ENCODE results near the gene CLEC2D.
"Not testable (repeated sequence)": the region's sequence is repeated elsewhere in the genome, so short reads cannot be mapped to it uniquely, and the experiment has no call there.

Gene CLEC2D

DNA sequence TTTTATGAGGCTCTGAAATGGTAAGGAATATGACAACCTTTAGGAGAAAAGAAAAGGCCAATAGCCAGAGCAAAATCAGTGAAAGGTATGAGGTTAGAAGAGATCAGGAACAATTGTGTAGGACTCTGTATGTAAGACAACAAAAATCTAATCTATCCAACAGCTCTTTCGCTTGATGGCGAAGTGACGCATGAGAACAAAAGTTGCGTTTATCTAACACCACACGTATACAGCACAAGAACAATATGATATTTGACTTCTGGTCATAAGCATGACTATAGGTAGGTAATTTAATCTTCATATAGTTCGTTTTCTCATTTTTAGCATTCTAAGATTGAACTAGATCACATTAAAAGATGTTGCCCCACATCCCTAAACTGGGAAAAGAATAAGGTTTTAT is 61.9 kb downstream of the CLEC2D start:
- DNase-seq, result no peak

DNA sequence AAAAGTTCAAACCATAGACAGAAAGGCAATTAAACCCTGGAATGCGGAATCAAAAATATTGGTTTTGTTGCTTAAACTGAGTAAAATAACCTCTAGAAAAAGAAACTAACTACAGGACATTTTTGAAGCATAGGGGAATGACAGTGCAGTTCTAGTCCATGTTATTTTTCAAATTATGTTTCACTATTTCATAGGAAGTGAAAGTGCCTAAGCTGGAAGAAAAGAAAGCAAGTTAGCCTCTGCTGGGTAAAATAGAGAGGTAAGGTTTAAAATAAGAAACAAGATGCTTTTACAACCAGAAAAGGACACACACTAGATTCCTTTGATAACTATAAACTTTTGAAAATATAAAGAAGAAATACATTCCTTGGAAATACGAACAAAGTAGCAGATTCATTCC is 62.3 kb downstream of the CLEC2D start:
- DNase-seq, result no peak

DNA sequence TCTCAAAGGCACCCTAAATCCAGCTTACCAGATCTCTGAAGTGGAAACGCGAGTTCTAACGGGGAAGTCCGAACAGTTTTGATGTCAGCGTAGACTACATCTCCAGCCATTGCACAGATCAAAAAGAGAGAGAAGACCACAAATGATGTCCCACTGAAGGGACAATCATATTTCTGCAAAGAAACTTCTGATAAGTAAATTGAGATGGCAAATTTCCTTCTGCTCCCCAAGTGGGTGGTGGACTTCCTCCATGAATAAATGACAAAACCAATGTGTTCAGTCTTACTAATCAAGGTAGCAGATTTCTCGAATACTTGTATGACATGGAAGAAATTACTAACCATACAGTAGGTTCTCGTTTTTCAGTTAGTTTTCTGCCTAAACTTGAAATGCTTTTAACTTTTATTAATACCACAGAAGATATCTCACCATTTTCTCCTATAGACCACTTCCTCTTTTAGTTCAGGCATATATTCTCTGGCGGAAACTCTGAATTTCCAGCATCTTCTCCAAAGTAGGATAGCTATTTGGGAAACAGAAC is 63.5 kb downstream of the CLEC2D start, which contains the start of gene CLECL1:
Gene CLECL1 (minus strand): TSS at position 177 of the 541 bp plus-strand sequence.
- DNase-seq, result no peak

DNA sequence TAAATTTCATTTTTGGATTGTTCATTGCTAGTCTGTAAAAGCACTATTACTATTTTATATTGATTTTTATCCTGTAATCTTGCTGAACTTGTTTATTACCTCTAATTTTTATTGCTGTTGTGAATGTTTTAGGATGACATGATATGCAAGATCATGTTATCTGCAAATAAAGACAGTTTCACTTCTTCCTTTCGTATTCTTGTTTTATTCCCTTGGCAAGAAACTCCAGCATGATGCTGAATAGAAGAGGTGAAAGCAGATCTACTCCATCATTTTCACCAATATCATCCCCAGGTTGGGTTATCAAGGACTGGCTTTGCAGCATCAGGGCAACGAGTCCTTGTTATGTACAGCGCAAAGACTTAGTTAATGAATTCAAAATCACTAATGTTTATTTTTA is 66.1 kb downstream of the CLEC2D start:
- no peak for DNase-seq

DNA sequence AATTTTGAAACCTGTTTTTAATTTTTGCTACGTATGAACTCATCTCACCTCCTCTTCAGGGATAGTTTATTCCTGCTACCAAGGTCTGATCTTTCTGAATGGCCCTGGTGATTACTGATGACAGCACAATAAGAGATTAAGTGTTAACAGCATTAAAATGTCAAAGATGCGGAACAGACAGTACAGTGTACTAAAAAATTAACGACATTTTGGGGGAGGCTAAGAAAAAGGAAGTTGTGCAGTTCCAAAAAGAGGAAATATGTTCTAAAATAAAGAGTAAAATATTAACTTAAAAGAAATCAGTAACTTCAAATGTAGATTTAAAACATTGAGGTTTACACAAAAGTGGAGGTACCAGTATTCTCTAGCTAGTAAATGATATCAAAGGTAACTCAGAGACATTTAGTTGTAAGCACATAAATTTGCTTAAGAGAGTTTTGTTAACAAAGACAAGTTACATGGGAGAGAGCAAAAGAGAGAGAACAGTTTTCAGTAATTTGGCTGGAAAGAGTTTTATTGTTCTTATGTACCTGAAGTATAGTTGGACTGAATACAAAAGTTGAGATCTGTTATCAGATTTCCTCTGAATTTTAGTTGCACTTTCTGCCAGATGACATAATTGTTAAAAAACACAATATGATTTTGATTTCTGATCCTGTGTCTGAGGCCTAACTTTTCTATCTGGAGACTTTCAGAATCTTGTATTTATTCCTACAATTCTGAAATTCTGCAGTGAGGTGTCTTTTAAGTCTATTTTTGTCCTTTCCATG is 67.6 kb downstream of the CLEC2D start:
- no peak for DNase-seq

DNA sequence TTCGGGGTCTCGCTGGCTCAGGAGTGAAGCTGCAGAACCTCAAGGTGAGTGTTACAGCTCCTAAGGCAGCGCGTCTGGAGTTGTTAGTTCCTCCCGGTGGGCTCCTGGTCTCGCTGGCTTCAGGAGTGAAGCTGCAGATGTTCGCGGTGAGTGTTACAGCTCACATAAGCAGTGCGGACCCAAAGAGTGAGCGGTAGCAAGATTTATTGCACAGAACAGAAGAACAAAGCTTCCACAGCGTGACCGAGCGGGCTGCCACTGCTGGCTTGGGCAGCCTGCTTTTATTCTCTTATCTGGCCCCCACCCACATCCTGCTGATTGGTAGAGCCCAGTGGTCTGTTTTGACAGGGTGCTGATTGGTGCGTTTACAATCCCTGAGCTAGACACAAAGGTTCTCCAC is 69.4 kb downstream of the CLEC2D start:
- not testable (repeated sequence) for DNase-seq

DNA sequence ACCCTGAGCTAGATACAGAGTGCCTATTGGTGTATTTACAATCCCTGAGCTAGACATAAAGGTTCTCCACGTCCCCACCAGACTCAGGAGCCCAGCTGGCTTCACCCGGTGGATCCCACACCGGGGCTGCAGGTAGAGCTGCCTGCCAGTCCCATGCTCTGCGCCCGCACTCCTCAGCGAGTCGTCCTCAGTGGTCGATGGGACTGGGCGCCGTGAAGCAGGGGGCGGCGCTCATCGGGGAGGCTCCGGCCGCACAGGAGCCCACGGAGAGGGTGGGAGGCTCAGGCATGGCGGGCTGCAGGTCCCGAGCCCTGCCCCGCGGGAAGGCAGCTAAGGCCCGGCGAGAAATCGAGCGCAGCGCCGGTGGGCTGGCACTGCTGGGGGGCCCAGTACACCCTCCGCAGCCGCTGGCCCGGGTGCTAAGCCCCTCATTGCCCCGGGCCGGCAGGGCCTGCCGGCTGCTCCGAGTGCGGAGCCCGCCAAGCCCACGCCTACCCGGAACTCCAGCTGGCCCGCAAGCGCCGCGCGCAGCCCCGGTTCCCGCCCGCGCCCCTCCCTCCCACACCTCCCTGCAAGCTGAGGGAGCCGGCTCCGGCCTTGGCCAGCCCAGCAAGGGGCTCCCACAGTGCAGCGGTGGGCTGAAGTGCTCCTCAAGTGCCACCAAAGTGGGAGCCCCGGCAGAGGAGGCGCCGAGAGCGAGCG is 70.0 kb downstream of the CLEC2D start:
- DNase-seq, result not testable (repeated sequence)

DNA sequence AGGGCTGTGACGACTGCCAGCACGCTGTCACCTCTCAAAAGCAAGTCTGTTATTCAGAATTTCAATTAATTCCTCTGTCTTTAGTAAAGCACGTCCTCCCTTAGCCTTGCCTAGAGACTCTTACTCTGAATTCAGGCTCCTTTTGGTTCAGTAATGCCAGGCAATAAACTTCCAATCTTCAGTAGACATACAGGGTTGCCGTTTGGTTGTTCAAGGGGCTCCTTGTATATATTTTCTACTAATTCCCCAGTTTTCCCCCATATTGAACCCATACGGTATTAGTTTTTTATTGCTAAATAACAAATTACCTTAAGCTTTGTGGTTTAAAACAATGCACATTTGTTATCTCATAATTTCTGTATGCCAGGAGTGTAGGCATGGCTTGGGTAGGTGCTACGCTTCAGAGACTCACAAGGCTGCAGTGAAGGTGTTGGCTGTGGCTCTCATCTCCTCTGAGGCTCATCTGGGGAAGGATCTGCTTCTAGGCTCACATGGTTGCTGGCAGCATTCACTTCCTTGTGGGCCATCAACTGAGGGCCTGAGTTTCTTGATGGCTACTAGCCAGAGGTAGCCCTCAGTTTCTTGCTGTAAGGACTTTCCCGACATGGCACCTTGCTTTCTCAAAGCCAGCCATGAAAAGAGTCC is 70.7 kb downstream of the CLEC2D start:
- DNase-seq, result no peak

DNA sequence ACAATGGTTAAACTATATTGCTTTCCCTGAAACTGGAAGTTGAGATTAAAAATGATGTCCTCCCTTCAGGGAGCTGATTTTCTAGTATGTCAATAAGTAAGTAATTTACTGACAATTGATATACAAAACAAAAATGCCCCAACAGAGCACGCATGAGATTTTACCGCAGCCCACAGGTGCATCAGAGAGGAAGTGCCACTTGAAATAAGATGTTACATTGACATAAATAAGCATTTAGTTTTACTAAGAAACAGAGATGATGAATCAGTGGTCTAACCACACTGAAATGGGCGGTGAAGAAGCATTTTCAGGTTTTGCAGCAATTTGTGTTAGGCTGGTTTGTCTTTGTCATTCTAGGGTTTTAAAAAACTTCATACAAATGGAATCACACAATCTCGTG is 72.2 kb downstream of the CLEC2D start:
- no peak for DNase-seq

DNA sequence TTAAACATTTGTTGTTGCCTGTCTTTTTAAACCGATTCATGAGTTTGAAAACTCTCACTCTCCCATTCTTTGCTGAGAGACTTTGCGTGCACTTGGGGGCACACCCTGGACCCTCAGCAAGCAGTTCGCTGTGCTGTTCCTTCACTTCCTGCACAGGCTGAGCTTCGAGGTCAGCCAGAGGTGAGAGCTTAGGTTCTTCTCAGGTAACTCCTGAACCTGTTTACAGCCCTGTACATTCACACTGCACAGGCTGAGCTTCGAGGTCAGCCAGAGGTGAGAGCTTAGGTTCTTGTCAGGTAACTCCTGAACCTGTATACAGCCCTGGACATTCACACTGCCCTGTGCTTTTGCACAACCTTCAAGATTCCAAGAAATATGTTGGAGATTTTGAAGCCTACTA is 73.1 kb downstream of the CLEC2D start:
- DNase-seq, result no peak

DNA sequence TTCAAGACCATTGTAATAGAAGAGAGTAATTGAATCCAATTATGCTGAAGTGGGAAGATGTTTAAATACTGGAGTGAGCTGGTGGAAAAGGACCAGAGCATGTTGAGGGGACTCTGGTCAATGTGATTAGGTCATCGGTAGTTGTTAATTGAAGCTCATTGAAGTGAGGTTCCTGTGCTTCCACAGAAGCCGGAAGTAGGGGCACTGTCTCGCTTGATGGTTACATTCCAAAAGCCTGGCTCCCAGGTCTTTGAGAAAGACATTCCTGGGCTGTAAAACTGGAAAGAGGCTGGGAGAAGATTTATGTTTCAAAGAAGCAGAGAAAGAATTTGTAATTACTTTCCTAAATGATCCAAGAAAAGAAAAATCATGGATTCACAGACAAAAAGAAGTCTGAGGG is 75.7 kb downstream of the CLEC2D start:
- no peak for DNase-seq
